ENCODE data around the gene FUT2. TPM values are rescaled to one million over a fixed set of nuclear protein-coding genes. Genes with fewer than 3 reads are reported as not detected.

Gene FUT2
- total and polyA plus RNA-seq, 10 of the 15 experiments (the other 5 are each of a cell fraction or from before 2014, with no cell fraction given), result 0.02 to 0.13 (median 0.07) TPM; not detected in 7

DNA sequence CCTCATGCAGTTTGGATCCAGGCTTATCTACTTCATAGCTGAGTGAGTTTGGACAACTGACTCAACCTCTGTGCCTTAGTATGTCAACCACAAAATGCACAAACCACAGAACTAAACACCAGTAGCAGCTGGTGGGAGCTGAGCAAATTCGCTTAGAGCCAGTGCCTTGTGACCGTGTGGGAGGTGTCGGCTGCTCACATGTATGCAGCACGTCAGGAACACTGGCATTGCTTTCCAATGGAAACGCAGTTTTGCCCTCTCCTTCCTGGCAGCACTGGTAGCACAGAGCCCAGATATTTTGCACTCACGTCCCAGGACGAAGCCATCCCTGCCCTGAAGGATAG is 14.7 kb upstream of the FUT2 start (continued):
- TF ChIP-seq BMI1 (IDR thresholded peaks at IDR 0.05; ENCODE audit: borderline replicate concordance) (no peak), RAD51 (IDR thresholded peaks at IDR 0.05) (peak; percentile 56), RUNX3 (IDR thresholded peaks at IDR 0.05; ENCODE audit: low read length) (peak; percentile 88), PAX5 (IDR thresholded peaks at IDR 0.05; ENCODE audit: borderline replicate concordance, low read depth, low read length) (0 out of 2 replicates have a peak, but pooled peaks have one; percentile 35), DPF2 (IDR thresholded peaks at IDR 0.05) (0 out of 2 replicates have a peak, but pooled peaks have one; percentile 67), BHLHE40 (IDR thresholded peaks at IDR 0.05; ENCODE audit: borderline replicate concordance in 1 of 2, low read depth in 2 of 2, low read length in 1 of 2) (peak; percentile 41 to 79; a peak in 3 of 4 replicates)

DNA sequence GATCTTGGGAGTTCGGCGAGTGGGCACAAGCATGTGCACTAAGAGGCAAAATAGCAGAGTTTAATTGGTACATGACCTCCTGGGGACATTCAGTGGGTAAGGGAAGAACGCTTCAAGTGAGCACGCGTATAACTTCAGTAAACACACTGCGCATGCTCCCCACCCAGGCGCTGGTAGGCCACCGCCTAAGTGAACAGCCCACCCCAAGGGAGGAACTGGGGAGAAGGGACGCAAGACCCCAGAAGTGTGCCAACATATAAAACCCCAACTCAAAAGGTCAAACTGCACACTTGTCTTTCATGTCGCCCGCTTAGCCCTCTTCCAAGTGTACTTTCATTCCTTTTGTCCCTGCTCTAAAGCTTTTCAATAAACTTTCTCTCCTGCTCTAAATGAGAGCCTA is 12.4 kb upstream of the FUT2 start:
- Histone ChIP-seq H3K27me3 (replicated peaks in 1 of 2; ENCODE audit: control insufficient read depth in 2 of 2, insufficient read depth in 2 of 2, low read length in 1 of 2) (no peaks in the 10 kb centered on the region; a peak in 1 of 4 replicates), H3K36me3 (ENCODE audit: control insufficient read depth in 2 of 2, insufficient read depth in 2 of 2, low read length in 1 of 2) (no peaks in the 10 kb centered on the region), H3K27ac (ENCODE audit: control insufficient read depth, insufficient read depth) (no peak overlapping the region), H3K4me2 (ENCODE audit: control insufficient read depth, insufficient read depth) (no peak overlapping the region), H3K4me1 (ENCODE audit: control insufficient read depth, insufficient read depth, low read length) (peaks cover 3% of the 10 kb centered on the region; the same call in 1 of the 2 replicates), H2AFZ (ENCODE audit: control insufficient read depth, low read depth, low read length) (no peak overlapping the region; the same call in 1 of the 2 replicates), H3K79me2 (ENCODE audit: control insufficient read depth, insufficient read depth, low read length) (no peaks in the 10 kb centered on the region), H3K4me3 (no peak overlapping the region), H4K20me1 (ENCODE audit: control insufficient read depth, insufficient read depth) (no peaks in the 10 kb centered on the region), H3K9me3 (replicated peaks; ENCODE audit: control insufficient read depth, insufficient read depth, low read length) (no peaks in the 10 kb centered on the region), H3K9ac (ENCODE audit: control insufficient read depth, insufficient read depth, low read length) (no peak overlapping the region)
- WGBS (ENCODE audit: insufficient coverage, insufficient replicate concordance, low lambda C conversion rate, missing lambda C conversion rate), result 73% methylated on average over 11 of the region's 11 CpGs
- TF ChIP-seq EZH2 (IDR thresholded peaks at IDR 0.05; ENCODE audit: borderline replicate concordance, control insufficient read depth, low read depth, low read length) (no peak), IKZF1 (conservative IDR thresholded peaks at IDR 0.05) (no peak), ATF7 (IDR thresholded peaks at IDR 0.05; ENCODE audit: low read depth) (no peak), SPI1 (IDR thresholded peaks at IDR 0.05; ENCODE audit: borderline replicate concordance, insufficient read depth, low read depth, low read length) (peak; percentile 12; the same call in 1 of the 2 replicates), NRF1 (conservative IDR thresholded peaks at IDR 0.05; ENCODE audit: low read depth, low read length) (0 out of 2 replicates have a peak, but pooled peaks have one; percentile 2), SRF (IDR thresholded peaks at IDR 0.05; ENCODE audit: low read depth in 2 of 2, low read length in 2 of 2) (no peak), NFYA (IDR thresholded peaks at IDR 0.05; ENCODE audit: borderline replicate concordance, low read depth, low read length) (no peak), RAD21 (IDR thresholded peaks at IDR 0.05; ENCODE audit: insufficient read depth, low read depth, low read length) (no peak), BHLHE40 (IDR thresholded peaks at IDR 0.05; ENCODE audit: borderline replicate concordance in 1 of 2, low read depth in 2 of 2, low read length in 1 of 2) (0 out of 4 replicates have a peak, but pooled peaks of 1 of the 2 experiments have one; percentile 26)
- TF ChIP-seq, protein P1, sequence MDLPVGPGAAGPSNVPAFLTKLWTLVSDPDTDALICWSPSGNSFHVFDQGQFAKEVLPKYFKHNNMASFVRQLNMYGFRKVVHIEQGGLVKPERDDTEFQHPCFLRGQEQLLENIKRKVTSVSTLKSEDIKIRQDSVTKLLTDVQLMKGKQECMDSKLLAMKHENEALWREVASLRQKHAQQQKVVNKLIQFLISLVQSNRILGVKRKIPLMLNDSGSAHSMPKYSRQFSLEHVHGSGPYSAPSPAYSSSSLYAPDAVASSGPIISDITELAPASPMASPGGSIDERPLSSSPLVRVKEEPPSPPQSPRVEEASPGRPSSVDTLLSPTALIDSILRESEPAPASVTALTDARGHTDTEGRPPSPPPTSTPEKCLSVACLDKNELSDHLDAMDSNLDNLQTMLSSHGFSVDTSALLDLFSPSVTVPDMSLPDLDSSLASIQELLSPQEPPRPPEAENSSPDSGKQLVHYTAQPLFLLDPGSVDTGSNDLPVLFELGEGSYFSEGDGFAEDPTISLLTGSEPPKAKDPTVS (IDR thresholded peaks at IDR 0.05; ENCODE audit: low read depth, low read length), result no peak
- ATAC-seq (no peak), DNase-seq (ENCODE audit: low read depth, low spot score) (no peak), FAIRE-seq (no peak)
- BruUV-seq (replicated peaks), result no TSS peak
- ChIA-PET RAD21 (ENCODE audit: unreplicated experiment) (no interaction called here), SMC1A (ENCODE audit: uncharacterized antibody, unreplicated experiment) (no interaction called here), POLR2A (interaction anchor here (0.6 kb wide), 1 partner anchor 444 kb away, joined by 4 read pairs; no protein-coding TSS in a partner anchor), CTCF (interaction anchor here (0.8 kb wide), 1 partner anchor 37 kb away, joined by 3 read pairs; the partner anchor contains the start of gene CA11)
- intact Hi-C loops (cut with micrococcal nuclease; ENCODE audit: unreplicated experiment) (no loop called here), in situ Hi-C loops (cut with MboI) (no loop called here)

All from GM12878 (cell line).